NCI-H1417 (cell line): ENCODE data around the gene FLRT1.

ENCODE experiments used
- DNase-seq, 3 experiments: peaks; one replicate each; lab custom pipeline; 2025; lab: John Stamatoyannopoulos, UW

Gene FLRT1

DNA sequence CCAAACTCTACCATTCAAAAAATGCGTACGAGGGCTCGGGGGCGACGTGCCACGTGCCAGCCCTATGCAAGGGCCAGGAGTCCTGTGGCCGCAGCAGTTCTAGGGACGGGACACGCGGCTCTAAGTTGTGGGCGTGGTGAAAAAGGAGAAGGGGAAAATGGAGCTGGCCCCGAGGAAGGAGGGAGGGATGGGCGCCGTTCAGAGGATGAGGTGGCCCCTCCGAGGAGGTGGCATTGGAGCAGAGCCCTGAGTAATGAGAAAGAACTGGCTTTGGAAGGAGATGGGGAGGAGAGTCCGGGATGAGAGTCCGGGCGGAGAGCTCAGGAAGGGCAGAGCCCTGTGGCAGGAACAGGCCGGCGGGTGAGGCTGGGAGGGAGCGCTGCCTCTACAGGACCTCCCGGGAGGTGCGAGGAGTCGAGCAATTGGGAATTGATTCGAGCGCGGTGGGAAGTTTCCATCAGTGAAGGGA lies 28.5 kb upstream of the FLRT1 start:
- DNase-seq, result no peak

- peak in 1 of 3 experiments; percentile 10 for DNase-seq
Observed at GRCh38 chr11:64007629-64008282, 28.0 kb upstream of the FLRT1 start.

- no peak for DNase-seq
Observed at GRCh38 chr11:64008283-64008913, 27.3 kb upstream of the FLRT1 start.

DNA sequence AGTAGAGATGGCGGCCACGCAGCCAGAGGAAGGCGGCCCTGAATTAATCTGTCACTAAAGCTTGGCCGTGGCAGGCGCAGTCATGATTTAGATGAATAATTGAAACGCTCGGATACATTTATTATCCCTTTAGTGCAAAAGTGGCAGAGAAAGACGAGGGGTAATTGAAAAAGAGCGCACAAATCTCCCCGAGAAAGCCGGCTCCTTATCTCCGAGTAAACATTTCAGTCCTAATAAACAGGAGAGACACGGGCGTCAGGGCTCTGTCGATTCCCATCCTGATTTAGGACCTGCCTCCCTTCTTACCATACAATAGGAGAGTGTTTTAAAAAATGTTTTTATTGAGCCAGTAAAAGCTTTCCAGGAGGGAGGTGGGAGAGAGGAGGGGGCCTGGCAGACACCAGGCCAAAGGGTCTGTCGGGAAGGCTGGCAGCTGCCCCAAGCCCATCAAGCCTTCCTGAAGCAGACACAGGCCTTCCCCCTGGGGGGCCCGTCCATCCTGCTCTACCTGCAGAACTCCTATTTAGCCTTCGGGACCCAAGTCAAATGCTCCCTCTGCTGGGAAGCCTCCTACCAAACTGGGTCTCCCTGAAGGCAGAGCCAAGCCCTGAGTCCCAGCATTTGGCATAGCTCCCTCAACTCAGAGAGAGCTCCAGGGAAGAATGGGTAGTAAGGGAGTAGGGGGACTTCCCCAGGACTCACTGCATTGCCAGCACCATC lies 26.7 kb upstream of the FLRT1 start:
- DNase-seq, result no peak

GRCh38 chr11:64009710-64010109 lies 26.0 kb upstream of the FLRT1 start:
- DNase-seq, result no peak

- DNase-seq, result no peak
Observed at GRCh38 chr11:64010783-64011182, 24.9 kb upstream of the FLRT1 start.

DNA sequence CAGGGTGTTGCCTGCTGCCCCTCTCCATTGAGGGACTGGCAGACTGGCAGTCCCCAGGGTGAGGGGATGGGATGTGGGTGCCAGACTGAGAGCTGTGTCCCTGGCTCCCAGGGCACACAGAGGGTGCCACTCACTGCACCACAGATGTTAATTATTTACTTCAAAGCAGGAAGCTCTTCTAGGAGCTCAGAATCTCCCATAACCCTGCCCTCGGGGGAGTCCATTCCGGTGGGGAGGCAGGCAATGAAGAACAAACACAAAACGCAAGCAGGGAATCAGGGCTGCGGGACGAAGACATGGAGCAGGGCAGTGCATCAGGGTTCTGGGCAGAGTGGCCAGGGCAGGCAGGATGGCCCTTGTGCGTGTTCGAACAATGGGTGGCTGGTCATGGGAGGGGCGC lies 24.4 kb upstream of the FLRT1 start:
- no peak for DNase-seq

DNA sequence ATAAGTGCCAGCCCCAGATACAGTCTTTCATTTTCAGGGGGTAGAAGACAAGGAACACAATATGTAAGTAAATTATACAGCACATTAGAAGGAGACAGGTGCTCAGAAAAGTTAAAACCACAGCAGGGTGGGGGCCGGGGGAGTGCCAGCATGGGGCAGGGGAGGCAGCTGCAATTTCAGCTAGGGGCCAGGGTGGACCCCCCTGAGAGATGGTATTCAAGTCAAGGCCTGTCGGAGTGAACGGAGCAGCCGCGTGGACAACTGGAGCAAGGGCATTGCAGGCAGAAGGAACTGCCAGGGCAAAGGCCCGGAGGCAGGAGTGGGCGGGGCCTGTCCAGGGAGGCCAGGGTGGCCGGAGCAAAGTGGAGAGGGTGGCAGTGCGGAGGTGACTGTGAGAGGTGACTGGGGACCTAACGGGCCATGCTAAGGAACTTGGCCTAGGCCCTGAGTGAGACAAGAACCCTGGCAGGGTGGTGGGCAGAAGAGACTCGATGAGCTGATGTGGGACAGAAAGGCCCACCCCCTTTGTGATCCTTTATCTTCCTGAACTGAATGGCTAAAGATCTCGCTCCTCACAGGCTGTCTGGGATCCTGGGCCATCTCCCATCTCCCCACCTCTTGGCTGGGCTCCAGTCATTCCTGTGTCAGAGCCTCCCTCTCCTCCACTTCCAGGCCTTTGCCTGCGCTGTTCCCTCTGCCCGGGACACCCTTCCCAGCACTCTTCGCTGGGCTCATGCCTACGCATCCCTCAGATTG lies 22.4 kb upstream of the FLRT1 start:
- DNase-seq, result peak in 1 of 3 experiments; percentile 54

DNA sequence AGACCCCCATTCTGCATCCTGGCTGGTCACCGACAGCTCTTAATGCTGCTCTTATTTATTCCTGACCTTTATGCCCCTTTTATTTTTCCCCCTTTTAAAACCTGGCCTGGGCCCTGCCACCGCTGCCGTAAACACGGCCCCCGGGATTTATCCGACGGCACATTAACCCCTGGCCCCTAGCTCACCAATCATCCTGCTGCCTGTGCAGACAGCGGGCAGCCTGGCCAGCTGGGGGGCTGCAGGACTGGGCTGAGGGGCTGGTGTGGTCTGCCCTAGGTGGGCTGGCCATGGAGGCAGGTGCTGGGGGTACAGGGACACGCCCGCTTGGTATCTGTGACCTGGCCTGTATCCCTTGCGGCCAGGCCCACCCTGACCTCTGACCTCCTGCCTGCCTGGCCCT lies 21.4 kb upstream of the FLRT1 start:
- no peak for DNase-seq

- DNase-seq, result no peak
Observed at GRCh38 chr11:64015510-64015909, 20.2 kb upstream of the FLRT1 start.

- peak in 2 of 3 experiments; percentile 83 to 91 for DNase-seq
Observed at GRCh38 chr11:64015935-64016845, 19.5 kb upstream of the FLRT1 start.

DNA sequence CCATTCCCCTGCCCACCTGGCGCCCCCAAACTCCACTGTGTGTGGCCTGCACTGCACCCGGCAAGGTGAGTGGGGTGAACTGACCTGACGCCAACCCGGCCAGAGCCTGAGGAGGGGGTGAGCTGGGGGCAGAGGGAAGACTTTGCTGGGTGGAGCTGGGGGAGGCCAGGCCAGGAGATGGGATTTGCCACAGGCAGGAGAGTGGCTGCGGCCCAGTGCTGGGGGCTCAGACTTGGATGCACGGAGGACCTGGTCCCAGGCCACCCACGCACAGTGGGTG lies 17.8 kb upstream of the FLRT1 start:
- DNase-seq, result no peak

DNA sequence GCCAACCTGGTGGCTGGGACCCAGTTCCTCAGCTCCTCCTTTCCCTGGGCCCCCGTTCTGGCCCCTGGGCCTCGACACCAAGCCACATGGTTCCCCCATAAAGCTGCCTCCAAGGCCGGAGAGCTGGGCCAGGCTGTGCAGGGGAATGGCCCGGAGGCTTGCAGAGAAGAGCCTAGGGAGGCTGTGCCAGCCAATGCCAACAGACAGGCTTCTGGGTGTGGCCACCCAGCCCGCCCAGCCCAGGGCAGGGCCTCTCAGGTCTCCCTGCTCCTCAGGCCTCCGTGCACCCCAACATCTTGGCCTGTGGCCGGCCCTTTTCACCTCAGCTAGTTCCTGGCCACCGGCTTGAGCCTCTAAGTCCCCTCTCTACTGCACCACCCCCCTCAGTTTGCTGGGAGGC lies 17.4 kb upstream of the FLRT1 start:
- DNase-seq, result no peak

- DNase-seq, result peak in 1 of 3 experiments; percentile 46
Observed at GRCh38 chr11:64019106-64020037, 16.4 kb upstream of the FLRT1 start.

GRCh38 chr11:64020976-64021756 lies 14.6 kb upstream of the FLRT1 start:
- DNase-seq, result peak; percentile 30 to 88 (median 76)

DNA sequence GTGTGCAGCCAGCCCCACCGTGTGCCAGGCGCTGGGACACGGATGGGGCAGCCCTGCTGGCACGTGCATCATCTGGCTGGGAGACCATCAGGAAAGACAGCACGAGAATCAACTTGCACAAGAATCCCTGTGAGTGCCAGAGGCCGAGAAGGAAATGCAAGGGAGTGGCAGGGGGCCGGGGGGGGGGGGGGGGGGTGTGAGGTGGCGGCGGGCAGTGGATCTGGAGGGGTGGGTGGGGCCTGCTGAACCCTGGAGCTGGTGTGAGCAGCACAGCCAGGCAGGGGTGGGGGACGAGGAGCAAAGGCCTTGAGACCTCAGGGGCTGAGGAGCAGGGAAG lies 14.0 kb upstream of the FLRT1 start:
- peak in 1 of 3 experiments; percentile 46 for DNase-seq

DNA sequence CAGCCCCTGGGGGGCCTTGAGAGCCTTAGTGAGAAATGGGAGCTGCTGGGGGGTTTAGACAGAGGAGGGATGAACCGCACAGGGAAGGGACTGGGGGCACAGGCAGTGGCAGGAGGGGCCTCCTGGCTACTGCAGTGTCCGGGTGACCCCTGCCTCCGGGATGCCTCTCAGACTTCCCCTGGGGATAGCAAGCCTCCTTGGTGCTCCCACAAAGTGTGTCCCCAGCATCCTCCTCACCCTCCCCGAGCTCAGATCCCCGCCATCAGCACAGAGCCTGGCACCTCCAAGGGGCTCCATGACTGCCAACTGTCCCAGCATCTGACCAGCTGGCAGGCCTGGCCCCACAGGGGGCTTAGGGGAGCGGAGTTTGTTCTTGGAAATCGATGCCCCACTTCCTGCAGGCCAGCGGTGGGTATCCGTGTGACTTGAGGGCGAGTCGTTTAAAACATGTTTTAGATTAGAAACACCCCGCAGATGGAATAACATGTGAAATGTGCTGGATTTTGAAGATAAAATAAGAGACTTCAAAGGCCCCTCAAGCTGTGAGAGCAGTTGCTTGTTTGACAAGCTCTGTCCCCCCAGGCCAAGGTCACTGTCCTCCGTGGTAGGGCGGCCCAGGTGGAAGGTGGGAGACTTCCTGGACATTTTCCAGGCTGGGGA lies 13.5 kb upstream of the FLRT1 start:
- DNase-seq, result no peak

DNA sequence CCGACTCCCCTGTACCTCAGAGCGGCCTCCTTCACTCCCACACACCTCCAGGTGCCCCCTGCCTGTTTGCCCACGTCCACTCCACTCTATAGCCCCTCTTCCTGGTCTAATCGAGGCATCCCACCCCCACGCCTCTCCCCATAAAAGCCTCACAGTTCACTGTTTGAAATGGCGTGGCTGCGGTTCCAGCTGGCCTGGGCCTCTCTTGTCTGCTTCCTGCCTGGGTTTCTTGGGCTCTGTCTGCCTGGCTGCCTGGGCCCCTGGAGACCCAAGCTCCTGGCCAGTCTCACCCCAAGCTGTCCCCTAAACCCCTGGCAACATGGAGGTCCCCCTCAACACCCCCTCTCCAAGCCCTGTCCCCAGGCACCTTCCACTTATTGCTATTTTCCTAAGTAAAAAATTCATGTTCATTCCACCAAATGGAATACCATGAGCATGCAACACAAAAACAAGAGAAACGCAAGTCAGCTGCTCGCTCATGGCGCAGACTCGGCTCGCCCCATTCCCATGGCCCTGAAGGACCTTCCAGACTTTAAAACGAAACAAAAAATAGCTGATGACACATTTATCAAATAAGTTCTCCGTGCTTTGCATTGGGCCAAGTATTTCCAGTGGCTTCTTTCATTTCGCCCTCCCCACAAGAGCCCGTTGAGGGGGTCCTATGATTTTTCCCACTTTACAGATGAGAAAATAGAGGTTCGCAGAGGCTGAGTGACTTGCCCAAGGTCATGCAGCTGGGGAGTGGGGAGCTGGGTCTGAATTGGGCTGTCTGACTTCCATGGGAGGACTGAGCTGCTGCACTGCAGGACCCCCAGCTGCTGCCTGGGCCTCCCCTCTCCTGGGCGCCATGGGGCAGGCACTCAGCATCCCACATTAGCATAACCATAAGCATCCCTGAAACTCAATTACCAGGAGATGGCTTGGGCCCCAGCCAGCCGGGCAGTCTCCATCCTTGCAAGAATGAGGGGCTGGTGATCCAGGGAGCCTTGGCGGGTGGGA lies 11.7 kb upstream of the FLRT1 start:
- no peak for DNase-seq
